Kidney (tissue), 14 donors: Measurements from ENCODE around the gene OARD1. TPM values are rescaled to one million over a fixed set of nuclear protein-coding genes. Genes with fewer than 3 reads are reported as not detected.

ENCODE experiments used
- DNase-seq, 5 donors: peaks; one replicate each; pipeline ENCODE4 v3.0.0-alpha.2; 2013 to 2020
- FAIRE-seq: peaks from 2 replicates; lab custom pipeline; 2012; peaks lifted over from hg19 to GRCh38; lab: Jason Lieb, UNC
- H3K27ac ChIP-seq, 2 donors: one replicate each; pipeline ENCODE4 v1.7.0; 2013; ENCODE audit warnings: low read depth in 2 of 2, low read length in 2 of 2, inconsistent platforms in 1 of 2
- H3K27me3 ChIP-seq: one replicate; pipeline ENCODE4 v1.7.1; 2013; ENCODE audit warnings: low read length, inconsistent platforms; ENCODE audit not compliant: control insufficient read depth, insufficient read depth
- H3K36me3 ChIP-seq, 3 donors: one replicate each; pipeline versions ENCODE4 v1.7.0 to v1.7.1; 2013; ENCODE audit warnings: low read length in 3 of 3, control low read depth in 1 of 3, inconsistent platforms in 1 of 3; ENCODE audit not compliant: insufficient read depth in 3 of 3, control insufficient read depth in 2 of 3
- H3K4me1 ChIP-seq, 3 donors: one replicate each; pipeline versions ENCODE4 v1.7.0 to v1.7.1; 2013; ENCODE audit warnings: low read length in 3 of 3, inconsistent platforms in 1 of 3, low read depth in 1 of 3; ENCODE audit not compliant: control insufficient read depth in 2 of 3, insufficient read depth in 2 of 3
- H3K4me3 ChIP-seq, 3 donors: one replicate each; pipeline versions ENCODE4 v1.7.0 to v1.8.1; 2013; ENCODE audit warnings: low read length in 3 of 3, control low read depth in 1 of 3, inconsistent platforms in 1 of 3
- H3K9ac ChIP-seq, 3 donors: one replicate each; pipeline versions ENCODE4 v1.7.0 to v1.7.1; 2013; ENCODE audit warnings: low read length in 3 of 3, control low read depth in 1 of 3, inconsistent platforms in 1 of 3
- H3K9me3 ChIP-seq, 3 donors: one replicate each; pipeline versions ENCODE4 v1.7.0 to v1.7.1; 2013; ENCODE audit warnings: low read length in 3 of 3, control low read depth in 1 of 3, inconsistent platforms in 1 of 3; ENCODE audit not compliant: control insufficient read depth in 2 of 3, insufficient read depth in 1 of 3
- CTCF ChIP-seq: IDR thresholded peaks from 3 replicates; pipeline ENCODE4 v1.5.1; 2012; ENCODE audit warnings: mild to moderate bottlenecking, moderate library complexity, borderline replicate concordance; ENCODE audit not compliant: insufficient read depth; ENCODE audit errors: extremely low read depth
- intact Hi-C: fragments of 100-400 bp; cut with DNase I; formaldehyde crosslinking; loops from one replicate; pipeline ENCODE4 v1.11.1; 2022
- polyA plus RNA-seq: library from polyadenylated mRNA; stranded (reverse); fragments of 350-450 nt; fragmentation: Illumina TruSeq; extraction: RNeasy Lipid Tissue Mini Kit (QIAGEN cat#74804); gene quantifications from one replicate; pipeline ENCODE4 v1.2.3, GENCODE V29; 2014; ENCODE audit warnings: low read depth, low replicate concordance; ENCODE audit not compliant: insufficient read depth
- total RNA-seq: library from RNA; stranded (reverse); fragmentation: NEBNext Ultra II Directional; extraction: Animal tissue kit (Norgen Biotek cat#: 25700); gene quantifications from one replicate; pipeline ENCODE4 v1.2.1, GENCODE V29; 2021
- donor health status: control.
- donor health status: control.
- donor health status: control.
- donor health status: control.
- donor health status: control.
- donor health status: DM: yes; HTN: yes; CAD: no.
- donor health status: Normal renal cell carcinoma (clear cell type).

OARD1 gene
- total and polyA plus RNA-seq, 2 donors from 2014 or later: 35.9 to 62.6 TPM

GRCh38 chr6:41064841-41065240, 7.3 kb downstream of the OARD1 start:
- Histone ChIP-seq H3K27ac (peak overlapping the region; percentile 36 to 76), H3K9me3 (no peaks in the 10 kb centered on the region), H3K36me3 (peaks cover 3 to 13% (median 5%) of the 10 kb centered on the region in 3 donors), H3K4me3 (no peak overlapping the region), H3K9ac (peak overlapping the region in 1 of 3 donors; percentile 20), H3K4me1 (peaks cover 0 to 16% (median 11%) of the 10 kb centered on the region in 3 donors), H3K27me3 (no peaks in the 10 kb centered on the region)
- no peak for TF ChIP-seq CTCF
- DNase-seq: no peak
- intact Hi-C loops: no loop called here
- FAIRE-seq: peak; percentile 13

- peak overlapping the region; percentile 71 to 76 for H3K27ac ChIP-seq
- TF ChIP-seq CTCF: no peak
- H3K9me3 ChIP-seq: no peaks in the 10 kb centered on the region
- intact Hi-C loops: no loop called here
- H3K4me3 ChIP-seq: no peak overlapping the region
- H3K9ac ChIP-seq: peak overlapping the region in 1 of 3 donors; percentile 20
- peaks cover 0 to 18% (median 11%) of the 10 kb centered on the region in 3 donors for H3K4me1 ChIP-seq
- no peak for FAIRE-seq
- H3K36me3 ChIP-seq: peaks cover 3 to 13% (median 5%) of the 10 kb centered on the region in 3 donors
- no peaks in the 10 kb centered on the region for H3K27me3 ChIP-seq
- DNase-seq: peak in 1 of 5 donors; percentile 45
These were observed 8.3 kb downstream of the OARD1 start for GRCh38 chr6:41063884-41064285.

GRCh38 chr6:41062056-41062455, 10.1 kb downstream of the OARD1 start:
- FAIRE-seq (no peak), DNase-seq (no peak)
- no peak overlapping the region for H3K9ac ChIP-seq
- no peaks in the 10 kb centered on the region for H3K27me3 ChIP-seq
- peaks cover 0 to 26% (median 11%) of the 10 kb centered on the region in 3 donors for H3K4me1 ChIP-seq
- peaks cover 2 to 5% (median 2%) of the 10 kb centered on the region in 3 donors for H3K36me3 ChIP-seq
- no peaks in the 10 kb centered on the region for H3K9me3 ChIP-seq
- intact Hi-C loops: no loop called here
- no peak overlapping the region for H3K27ac ChIP-seq
- no peak overlapping the region for H3K4me3 ChIP-seq
- TF ChIP-seq CTCF: no peak

- intact Hi-C loops: no loop called here
- Histone ChIP-seq H3K9ac (no peak overlapping the region), H3K9me3 (no peaks in the 10 kb centered on the region), H3K27ac (no peak overlapping the region), H3K36me3 (peaks cover 0 to 3% (median 0%) of the 10 kb centered on the region in 3 donors), H3K4me1 (peaks cover 0 to 26% (median 9%) of the 10 kb centered on the region in 3 donors), H3K4me3 (no peak overlapping the region), H3K27me3 (no peaks in the 10 kb centered on the region)
- TF ChIP-seq CTCF: no peak
- DNase-seq (no peak), FAIRE-seq (no peak)
These were observed 10.9 kb downstream of the OARD1 start for GRCh38 chr6:41061196-41061726.
